PC-9 (cell line): ENCODE measurements around the gene NR4A1. TPM values are rescaled to one million over a fixed set of nuclear protein-coding genes. Genes with fewer than 3 reads are reported as not detected.

ENCODE experiments used
- BruUV-seq: library from RNA; stranded (reverse); fragments of 400-500 nt; replicated peaks from 2 replicates; lab custom pipeline; 2021; lab: Mats Ljungman, UMichigan
- CTCF ChIA-PET: fragments of 300-600 bp; sonication (Branson Sonifier 250); formaldehyde crosslinking; loops from one replicate; lab custom pipeline; 2022; ENCODE audit warnings: antibody characterized with exemption; lab: Charles Lee
- POLR2A ChIA-PET: fragments of 300-600 bp; sonication (Branson Sonifier 250); formaldehyde crosslinking; loops from one replicate; lab custom pipeline; 2022; ENCODE audit warnings: antibody characterized with exemption; ENCODE audit not compliant: unreplicated experiment; lab: Charles Lee
- DNase-seq, 2 experiments: peaks; one replicate each; pipeline versions ENCODE4 v3.0.0 to v3.0.0-alpha.2; 2015 to 2022; ENCODE audit warnings: mixed read lengths in 1 of 2
- H2AFZ ChIP-seq: fragments of 200-600 bp; sonication (generic); 2 replicates; pipeline ENCODE4 v1.8.1; 2017; ENCODE audit warnings: antibody characterized with exemption
- H3F3A ChIP-seq: fragments of 200-600 bp; sonication (generic); 2 replicates; pipeline ENCODE4 v1.8.1; 2017; ENCODE audit warnings: antibody characterized with exemption, mild to moderate bottlenecking, low read depth; ENCODE audit not compliant: insufficient read depth
- H3K27ac ChIP-seq: fragments of 200-600 bp; sonication (generic); 2 replicates; pipeline ENCODE4 v1.6.1; 2016; ENCODE audit warnings: mixed run types
- H3K27me3 ChIP-seq: fragments of 200-600 bp; sonication (generic); 2 replicates; pipeline ENCODE4 v1.6.1; 2016; ENCODE audit warnings: low read depth, mixed run types; ENCODE audit not compliant: insufficient read depth
- H3K36me3 ChIP-seq: fragments of 200-600 bp; sonication (generic); 2 replicates; pipeline ENCODE4 v1.6.1; 2016; ENCODE audit warnings: low read depth, mixed run types
- H3K4me1 ChIP-seq: fragments of 200-600 bp; sonication (generic); replicated peaks from 2 replicates; pipeline ENCODE4 v1.6.1; 2016; ENCODE audit warnings: mixed run types; ENCODE audit not compliant: insufficient read depth
- H3K4me2 ChIP-seq: fragments of 200-600 bp; sonication (generic); 2 replicates; pipeline ENCODE4 v1.6.1; 2017; ENCODE audit warnings: mixed run types
- H3K4me3 ChIP-seq: fragments of 200-600 bp; sonication (generic); 2 replicates; pipeline ENCODE4 v1.6.1; 2016; ENCODE audit warnings: mixed run types
- H3K79me2 ChIP-seq: fragments of 200-600 bp; sonication (generic); 2 replicates; pipeline ENCODE4 v1.6.1; 2017; ENCODE audit warnings: low read depth, mixed run types
- H3K9me2 ChIP-seq: fragments of 200-600 bp; sonication (generic); 2 replicates; pipeline ENCODE4 v1.8.1; 2017; ENCODE audit warnings: mild to moderate bottlenecking; ENCODE audit not compliant: insufficient read depth
- H3K9me3 ChIP-seq: fragments of 200-600 bp; sonication (generic); 2 replicates; pipeline ENCODE4 v1.8.1; 2016; ENCODE audit warnings: low read depth; ENCODE audit not compliant: insufficient read depth
- H4K20me1 ChIP-seq: fragments of 200-600 bp; sonication (generic); 2 replicates; pipeline ENCODE4 v1.8.1; 2017; ENCODE audit not compliant: insufficient read depth
- EZH2 ChIP-seq: fragments of 200-600 bp; sonication (generic); IDR thresholded peaks from 2 replicates; pipeline ENCODE4 v1.8.0; 2017; ENCODE audit warnings: antibody characterized with exemption, low read depth
- intact Hi-C: fragments of 100-400 bp; cut with micrococcal nuclease; formaldehyde crosslinking; loops from one replicate; pipeline ENCODE4 v1.10.0; 2022; ENCODE audit not compliant: unreplicated experiment
- total RNA-seq: library from RNA; stranded (reverse); gene quantifications from 2 replicates; pipeline ENCODE4 v1.2.3, GENCODE V29; 2021
- TF ChIP-seq, protein P1 (sequence below): fragments of 200-600 bp; sonication (generic); conservative IDR thresholded peaks from 2 replicates; pipeline ENCODE4 v1.6.1; 2017; ENCODE audit warnings: mixed run types, antibody characterized with exemption, mild to moderate bottlenecking, moderate library complexity

NR4A1 gene
- total RNA-seq, 1 experiment from 2014 or later = 6.5 TPM

- DNase-seq = no peak
- TF ChIP-seq, protein P1, sequence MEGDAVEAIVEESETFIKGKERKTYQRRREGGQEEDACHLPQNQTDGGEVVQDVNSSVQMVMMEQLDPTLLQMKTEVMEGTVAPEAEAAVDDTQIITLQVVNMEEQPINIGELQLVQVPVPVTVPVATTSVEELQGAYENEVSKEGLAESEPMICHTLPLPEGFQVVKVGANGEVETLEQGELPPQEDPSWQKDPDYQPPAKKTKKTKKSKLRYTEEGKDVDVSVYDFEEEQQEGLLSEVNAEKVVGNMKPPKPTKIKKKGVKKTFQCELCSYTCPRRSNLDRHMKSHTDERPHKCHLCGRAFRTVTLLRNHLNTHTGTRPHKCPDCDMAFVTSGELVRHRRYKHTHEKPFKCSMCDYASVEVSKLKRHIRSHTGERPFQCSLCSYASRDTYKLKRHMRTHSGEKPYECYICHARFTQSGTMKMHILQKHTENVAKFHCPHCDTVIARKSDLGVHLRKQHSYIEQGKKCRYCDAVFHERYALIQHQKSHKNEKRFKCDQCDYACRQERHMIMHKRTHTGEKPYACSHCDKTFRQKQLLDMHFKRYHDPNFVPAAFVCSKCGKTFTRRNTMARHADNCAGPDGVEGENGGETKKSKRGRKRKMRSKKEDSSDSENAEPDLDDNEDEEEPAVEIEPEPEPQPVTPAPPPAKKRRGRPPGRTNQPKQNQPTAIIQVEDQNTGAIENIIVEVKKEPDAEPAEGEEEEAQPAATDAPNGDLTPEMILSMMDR = no peak
- TF ChIP-seq EZH2 = no peak
- Histone ChIP-seq H3K79me2 (no peaks in the 10 kb centered on the region), H4K20me1 (no peaks in the 10 kb centered on the region), H3K36me3 (no peaks in the 10 kb centered on the region), H3K9me3 (no peaks in the 10 kb centered on the region), H2AFZ (no peak overlapping the region), H3F3A (peaks cover 24% of the 10 kb centered on the region), H3K4me2 (no peak overlapping the region), H3K27ac (no peak overlapping the region), H3K4me1 (peaks cover 14% of the 10 kb centered on the region), H3K4me3 (no peak overlapping the region), H3K27me3 (no peaks in the 10 kb centered on the region), H3K9me2 (no peaks in the 10 kb centered on the region)
- BruUV-seq = no TSS peak
- CTCF ChIA-PET = interaction anchor here (0.8 kb wide), 1 partner anchor 28 kb away, joined by 3 read pairs; no protein-coding TSS in a partner anchor
- POLR2A ChIA-PET = no interaction called here
- intact Hi-C loops = no loop called here
Observed at GRCh38 chr12:52053536-52054209, 2.4 kb downstream of the NR4A1 start.

DNA sequence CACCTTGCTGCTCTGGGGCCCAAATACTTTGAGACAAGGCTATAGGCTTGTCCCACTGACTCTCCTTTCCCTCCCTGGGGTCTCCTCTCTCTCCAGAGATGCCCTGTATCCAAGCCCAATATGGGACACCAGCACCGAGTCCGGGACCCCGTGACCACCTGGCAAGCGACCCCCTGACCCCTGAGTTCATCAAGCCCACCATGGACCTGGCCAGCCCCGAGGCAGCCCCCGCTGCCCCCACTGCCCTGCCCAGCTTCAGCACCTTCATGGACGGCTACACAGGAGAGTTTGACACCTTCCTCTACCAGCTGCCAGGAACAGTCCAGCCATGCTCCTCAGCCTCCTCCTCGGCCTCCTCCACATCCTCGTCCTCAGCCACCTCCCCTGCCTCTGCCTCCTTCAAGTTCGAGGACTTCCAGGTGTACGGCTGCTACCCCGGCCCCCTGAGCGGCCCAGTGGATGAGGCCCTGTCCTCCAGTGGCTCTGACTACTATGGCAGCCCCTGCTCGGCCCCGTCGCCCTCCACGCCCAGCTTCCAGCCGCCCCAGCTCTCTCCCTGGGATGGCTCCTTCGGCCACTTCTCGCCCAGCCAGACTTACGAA, 3.1 kb downstream of the NR4A1 start:
- Histone ChIP-seq H3K36me3 (no peaks in the 10 kb centered on the region), H3F3A (peaks cover 24% of the 10 kb centered on the region), H4K20me1 (no peaks in the 10 kb centered on the region), H3K9me3 (no peaks in the 10 kb centered on the region), H3K27ac (no peak overlapping the region), H2AFZ (no peak overlapping the region), H3K4me1 (peaks cover 13% of the 10 kb centered on the region), H3K9me2 (no peaks in the 10 kb centered on the region), H3K79me2 (no peaks in the 10 kb centered on the region), H3K27me3 (no peaks in the 10 kb centered on the region), H3K4me2 (no peak overlapping the region), H3K4me3 (no peak overlapping the region)
- POLR2A ChIA-PET = interaction anchor here (0.6 kb wide), 1 partner anchor 21 kb away, joined by 5 read pairs; no protein-coding TSS in a partner anchor
- CTCF ChIA-PET = interaction anchor here (0.8 kb wide), 1 partner anchor 29 kb away, joined by 3 read pairs; no protein-coding TSS in a partner anchor
- no peak for DNase-seq
- TF ChIP-seq, protein P1 = no peak
- no peak for TF ChIP-seq EZH2
- intact Hi-C loops = no loop called here
- BruUV-seq = no TSS peak

GRCh38 chr12:52054833-52055730, 3.8 kb downstream of the NR4A1 start:
- Histone ChIP-seq H3K9me2 (no peaks in the 10 kb centered on the region), H3K4me1 (peaks cover 5% of the 10 kb centered on the region), H3K4me3 (no peak overlapping the region), H3K4me2 (no peak overlapping the region), H3K27ac (no peak overlapping the region), H3K79me2 (no peaks in the 10 kb centered on the region), H3K36me3 (no peaks in the 10 kb centered on the region), H4K20me1 (no peaks in the 10 kb centered on the region), H3K27me3 (no peaks in the 10 kb centered on the region), H3K9me3 (no peaks in the 10 kb centered on the region), H3F3A (peaks cover 18% of the 10 kb centered on the region), H2AFZ (no peak overlapping the region)
- TF ChIP-seq, protein P1 = no peak
- no peak for TF ChIP-seq EZH2
- ChIA-PET CTCF (no interaction called here), POLR2A (interaction anchor here (0.6 to 0.7 kb wide), 2 partner anchors 18 to 22 kb away, joined by 3 to 5 read pairs; no protein-coding TSS in a partner anchor)
- intact Hi-C loops = no loop called here
- DNase-seq = no peak
- BruUV-seq = no TSS peak
